ENCODE data around the gene PDHX.

Gene PDHX

GRCh38 chr11:34972366-34972765, 55.9 kb downstream of the PDHX start:
- WGBS (ENCODE audit: insufficient coverage), result 95% methylated on average over 4 of the region's 8 CpGs
- no peak overlapping the region for H3K27ac ChIP-seq (ENCODE audit: insufficient read depth in 1 of 2, low read depth in 1 of 2, low read length in 2 of 2, poor library complexity in 1 of 2, severe bottlenecking in 2 of 2)
- peaks cover 12 to 49% (median 21%) of the 10 kb centered on the region in 4 experiments for H3K36me3 ChIP-seq (ENCODE audit: control insufficient read depth in 4 of 4, insufficient read depth in 4 of 4, low read length in 3 of 4)
- no peak overlapping the region for H3K4me3 ChIP-seq (ENCODE audit: control insufficient read depth in 1 of 7, extremely low read depth in 1 of 7, insufficient read depth in 4 of 7, low read depth in 2 of 7, low read length in 6 of 7)
- no peaks in the 10 kb centered on the region for H3K27me3 ChIP-seq (replicated peaks in 2 of 5; ENCODE audit: control insufficient read depth in 4 of 5, insufficient read depth in 5 of 5, low read length in 4 of 5)
- ChIA-PET CTCF (interaction anchor here (1.0 kb wide), 1 partner anchor 397 kb away, joined by 3 read pairs; no protein-coding TSS in a partner anchor), POLR2A (no interaction called here)
- no peaks in the 10 kb centered on the region for H3K9me3 ChIP-seq (ENCODE audit: control extremely low read depth in 1 of 5, control insufficient read depth in 4 of 5, insufficient read depth in 2 of 5, low read depth in 1 of 5, low read length in 4 of 5)
- peaks cover 4 to 21% (median 14%) of the 10 kb centered on the region in 4 experiments for H3K4me1 ChIP-seq (ENCODE audit: control extremely low read depth in 1 of 4, control insufficient read depth in 4 of 4, insufficient read depth in 4 of 4, low read length in 3 of 4)
- no peak for DNase-seq

GRCh38 chr11:34972892-34973291, 56.5 kb downstream of the PDHX start:
- POLR2A ChIA-PET, result no interaction called here
- Histone ChIP-seq H3K4me3 (ENCODE audit: control insufficient read depth in 1 of 7, extremely low read depth in 1 of 7, insufficient read depth in 4 of 7, low read depth in 2 of 7, low read length in 6 of 7) (no peak overlapping the region), H3K27ac (ENCODE audit: insufficient read depth in 1 of 2, low read depth in 1 of 2, low read length in 2 of 2, poor library complexity in 1 of 2, severe bottlenecking in 2 of 2) (no peak overlapping the region), H3K36me3 (ENCODE audit: control insufficient read depth in 4 of 4, insufficient read depth in 4 of 4, low read length in 3 of 4) (peaks cover 11 to 47% (median 21%) of the 10 kb centered on the region in 4 experiments), H3K9me3 (ENCODE audit: control extremely low read depth in 1 of 5, control insufficient read depth in 4 of 5, insufficient read depth in 2 of 5, low read depth in 1 of 5, low read length in 4 of 5) (no peaks in the 10 kb centered on the region), H3K4me1 (ENCODE audit: control extremely low read depth in 1 of 4, control insufficient read depth in 4 of 4, insufficient read depth in 4 of 4, low read length in 3 of 4) (peaks cover 4 to 26% (median 16%) of the 10 kb centered on the region in 4 experiments), H3K27me3 (replicated peaks in 2 of 5; ENCODE audit: control insufficient read depth in 4 of 5, insufficient read depth in 5 of 5, low read length in 4 of 5) (no peaks in the 10 kb centered on the region)
- no peak for DNase-seq
- CTCF ChIA-PET, result interaction anchor here (1.0 kb wide), 1 partner anchor 396 kb away, joined by 3 read pairs; no protein-coding TSS in a partner anchor
- no CpG with 5 or more reads among the region's 2 CpGs for WGBS (ENCODE audit: insufficient coverage)

GRCh38 chr11:34975482-34975881, 59.1 kb downstream of the PDHX start:
- peak overlapping the region in 1 of 7 experiments; percentile 33 for H3K4me3 ChIP-seq (ENCODE audit: control insufficient read depth in 1 of 7, extremely low read depth in 1 of 7, insufficient read depth in 4 of 7, low read depth in 2 of 7, low read length in 6 of 7)
- no peaks in the 10 kb centered on the region for H3K27me3 ChIP-seq (replicated peaks in 2 of 5; ENCODE audit: control insufficient read depth in 4 of 5, insufficient read depth in 5 of 5, low read length in 4 of 5)
- WGBS (ENCODE audit: insufficient coverage), result 96% methylated on average over 3 of the region's 3 CpGs
- peaks cover 7 to 33% (median 19%) of the 10 kb centered on the region in 4 experiments for H3K36me3 ChIP-seq (ENCODE audit: control insufficient read depth in 4 of 4, insufficient read depth in 4 of 4, low read length in 3 of 4)
- DNase-seq, result no peak
- ChIA-PET CTCF (interaction anchor here (1.2 to 1.4 kb wide), 2 partner anchors 11 to 21 kb away, joined by 3 to 4 read pairs; no protein-coding TSS in a partner anchor), POLR2A (no interaction called here)
- peaks cover 6 to 39% (median 21%) of the 10 kb centered on the region in 4 experiments for H3K4me1 ChIP-seq (ENCODE audit: control extremely low read depth in 1 of 4, control insufficient read depth in 4 of 4, insufficient read depth in 4 of 4, low read length in 3 of 4)
- H3K9me3 ChIP-seq (ENCODE audit: control extremely low read depth in 1 of 5, control insufficient read depth in 4 of 5, insufficient read depth in 2 of 5, low read depth in 1 of 5, low read length in 4 of 5), result no peaks in the 10 kb centered on the region
- H3K27ac ChIP-seq (ENCODE audit: insufficient read depth in 1 of 2, low read depth in 1 of 2, low read length in 2 of 2, poor library complexity in 1 of 2, severe bottlenecking in 2 of 2), result no peak overlapping the region

GRCh38 chr11:34976496-34977088, 60.2 kb downstream of the PDHX start:
- Histone ChIP-seq H3K36me3 (ENCODE audit: control insufficient read depth in 4 of 4, insufficient read depth in 4 of 4, low read length in 3 of 4) (peaks cover 5 to 25% (median 15%) of the 10 kb centered on the region in 4 experiments), H3K4me1 (ENCODE audit: control extremely low read depth in 1 of 4, control insufficient read depth in 4 of 4, insufficient read depth in 4 of 4, low read length in 3 of 4) (peaks cover 6 to 39% (median 21%) of the 10 kb centered on the region in 4 experiments), H3K27me3 (replicated peaks in 2 of 5; ENCODE audit: control insufficient read depth in 4 of 5, insufficient read depth in 5 of 5, low read length in 4 of 5) (no peaks in the 10 kb centered on the region), H3K27ac (ENCODE audit: insufficient read depth in 1 of 2, low read depth in 1 of 2, low read length in 2 of 2, poor library complexity in 1 of 2, severe bottlenecking in 2 of 2) (no peak overlapping the region), H3K9me3 (ENCODE audit: control extremely low read depth in 1 of 5, control insufficient read depth in 4 of 5, insufficient read depth in 2 of 5, low read depth in 1 of 5, low read length in 4 of 5) (peaks cover 0 to 2% (median 0%) of the 10 kb centered on the region in 5 experiments), H3K4me3 (ENCODE audit: control insufficient read depth in 1 of 7, extremely low read depth in 1 of 7, insufficient read depth in 4 of 7, low read depth in 2 of 7, low read length in 6 of 7) (no peak overlapping the region)
- ChIA-PET CTCF (interaction anchor here (0.7 to 1.2 kb wide), 5 partner anchors 12 to 175 kb away, joined by 3 read pairs; no protein-coding TSS in a partner anchor), POLR2A (no interaction called here)
- no peak for DNase-seq

GRCh38 chr11:34977089-34977912, 60.9 kb downstream of the PDHX start:
- no peaks in the 10 kb centered on the region for H3K27me3 ChIP-seq (replicated peaks in 2 of 5; ENCODE audit: control insufficient read depth in 4 of 5, insufficient read depth in 5 of 5, low read length in 4 of 5)
- ChIA-PET CTCF (interaction anchor here (0.7 to 1.2 kb wide), 5 partner anchors 13 to 175 kb away, joined by 3 read pairs; no protein-coding TSS in a partner anchor), POLR2A (no interaction called here)
- peaks cover 6 to 39% (median 21%) of the 10 kb centered on the region in 4 experiments for H3K4me1 ChIP-seq (ENCODE audit: control extremely low read depth in 1 of 4, control insufficient read depth in 4 of 4, insufficient read depth in 4 of 4, low read length in 3 of 4)
- peak; percentile 25 to 69 (median 50) for DNase-seq
- H3K27ac ChIP-seq (ENCODE audit: insufficient read depth in 1 of 2, low read depth in 1 of 2, low read length in 2 of 2, poor library complexity in 1 of 2, severe bottlenecking in 2 of 2), result peak overlapping the region in 1 of 2 experiments; percentile 52
- H3K36me3 ChIP-seq (ENCODE audit: control insufficient read depth in 4 of 4, insufficient read depth in 4 of 4, low read length in 3 of 4), result peaks cover 5 to 25% (median 12%) of the 10 kb centered on the region in 4 experiments
- H3K4me3 ChIP-seq (ENCODE audit: control insufficient read depth in 1 of 7, extremely low read depth in 1 of 7, insufficient read depth in 4 of 7, low read depth in 2 of 7, low read length in 6 of 7), result peak overlapping the region in 1 of 7 experiments; percentile 21
- no CpG with 5 or more reads among the region's 6 CpGs for WGBS (ENCODE audit: insufficient coverage)
- H3K9me3 ChIP-seq (ENCODE audit: control extremely low read depth in 1 of 5, control insufficient read depth in 4 of 5, insufficient read depth in 2 of 5, low read depth in 1 of 5, low read length in 4 of 5), result peaks cover 0 to 2% (median 0%) of the 10 kb centered on the region in 5 experiments

- Histone ChIP-seq H3K4me3 (ENCODE audit: control insufficient read depth in 1 of 7, extremely low read depth in 1 of 7, insufficient read depth in 4 of 7, low read depth in 2 of 7, low read length in 6 of 7) (no peak overlapping the region), H3K4me1 (ENCODE audit: control extremely low read depth in 1 of 4, control insufficient read depth in 4 of 4, insufficient read depth in 4 of 4, low read length in 3 of 4) (peaks cover 6 to 39% (median 21%) of the 10 kb centered on the region in 4 experiments), H3K27me3 (replicated peaks in 2 of 5; ENCODE audit: control insufficient read depth in 4 of 5, insufficient read depth in 5 of 5, low read length in 4 of 5) (no peaks in the 10 kb centered on the region), H3K27ac (ENCODE audit: insufficient read depth in 1 of 2, low read depth in 1 of 2, low read length in 2 of 2, poor library complexity in 1 of 2, severe bottlenecking in 2 of 2) (peak overlapping the region in 1 of 2 experiments; percentile 52), H3K9me3 (ENCODE audit: control extremely low read depth in 1 of 5, control insufficient read depth in 4 of 5, insufficient read depth in 2 of 5, low read depth in 1 of 5, low read length in 4 of 5) (peaks cover 0 to 2% (median 0%) of the 10 kb centered on the region in 5 experiments), H3K36me3 (ENCODE audit: control insufficient read depth in 4 of 4, insufficient read depth in 4 of 4, low read length in 3 of 4) (peaks cover 3 to 17% (median 7%) of the 10 kb centered on the region in 4 experiments)
- 91% methylated on average over 6 of the region's 7 CpGs for WGBS (ENCODE audit: insufficient coverage)
- no peak for DNase-seq
- CTCF ChIA-PET, result interaction anchor here (0.8 kb wide), 1 partner anchor 8 kb away, joined by 3 read pairs; no protein-coding TSS in a partner anchor
- POLR2A ChIA-PET, result no interaction called here
Measured at GRCh38 chr11:34978236-34979191, 62.1 kb downstream of the PDHX start.
